ENCODE results near the gene NEFH.

NEFH gene

DNA sequence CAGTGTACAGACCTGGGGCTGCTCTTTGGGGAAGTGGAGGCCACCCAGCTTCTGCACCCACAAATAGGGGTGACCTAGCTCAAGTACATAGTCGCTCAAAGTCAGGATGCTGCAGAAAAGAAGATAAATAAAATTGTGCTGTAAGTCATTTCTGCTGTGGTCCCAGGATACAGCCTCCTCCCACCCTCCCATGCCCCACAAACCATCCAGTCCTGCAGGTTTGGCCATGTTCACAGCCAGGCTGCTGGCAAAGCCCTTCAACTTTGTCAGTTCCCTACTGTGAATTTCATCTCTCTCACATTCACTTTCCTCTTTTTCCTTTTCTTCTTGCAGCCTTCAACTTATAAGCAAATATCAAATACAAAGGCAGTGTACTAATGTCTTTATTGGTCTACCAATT, 40.0 kb downstream of the NEFH start:
- no peaks in the 10 kb centered on the region for H3K4me1 ChIP-seq (ENCODE audit: control insufficient read depth in 2 of 2, insufficient read depth in 2 of 2, low read length in 2 of 2)
- no peak overlapping the region for H3K4me3 ChIP-seq (ENCODE audit: low read length in 2 of 2)
- H3K27me3 ChIP-seq (ENCODE audit: control insufficient read depth in 2 of 2, insufficient read depth in 2 of 2, low read length in 2 of 2) = no peaks in the 10 kb centered on the region
- H3K36me3 ChIP-seq (ENCODE audit: control insufficient read depth in 2 of 2, insufficient read depth in 2 of 2, low read length in 2 of 2) = peaks cover 64 to 68% of the 10 kb centered on the region in 2 donors
- no peak overlapping the region for H3K27ac ChIP-seq (ENCODE audit: low read depth in 2 of 2, low read length in 2 of 2)
- no peak overlapping the region for H3K9ac ChIP-seq (ENCODE audit: low read depth in 1 of 2, low read length in 2 of 2)
- no peaks in the 10 kb centered on the region for H3K9me3 ChIP-seq (ENCODE audit: control insufficient read depth in 2 of 2, low read length in 2 of 2)

DNA sequence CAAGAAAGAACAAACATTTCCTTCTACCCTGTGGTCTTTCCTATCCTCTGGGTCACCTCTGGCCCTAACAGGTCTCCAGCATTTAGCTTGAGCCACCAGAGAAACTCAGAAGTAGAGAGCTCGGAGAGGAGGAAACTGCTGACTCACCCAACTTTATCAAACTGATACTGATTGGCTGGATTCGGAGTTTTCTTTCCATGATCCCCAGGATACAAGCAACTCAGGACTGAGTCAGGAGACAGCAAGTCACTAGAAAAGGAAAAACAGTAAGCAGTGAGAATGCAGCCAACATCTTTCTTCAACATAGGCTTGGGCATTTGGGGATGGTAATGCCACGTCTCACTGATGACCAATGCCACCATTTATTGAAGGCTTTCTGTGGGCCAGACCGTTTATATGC, 40.8 kb downstream of the NEFH start:
- Histone ChIP-seq H3K4me3 (ENCODE audit: low read length in 2 of 2) (no peak overlapping the region), H3K9me3 (ENCODE audit: control insufficient read depth in 2 of 2, low read length in 2 of 2) (no peaks in the 10 kb centered on the region), H3K9ac (ENCODE audit: low read depth in 1 of 2, low read length in 2 of 2) (no peak overlapping the region), H3K36me3 (ENCODE audit: control insufficient read depth in 2 of 2, insufficient read depth in 2 of 2, low read length in 2 of 2) (peaks cover 72 to 77% of the 10 kb centered on the region in 2 donors), H3K27ac (ENCODE audit: low read depth in 2 of 2, low read length in 2 of 2) (no peak overlapping the region), H3K27me3 (ENCODE audit: control insufficient read depth in 2 of 2, insufficient read depth in 2 of 2, low read length in 2 of 2) (no peaks in the 10 kb centered on the region), H3K4me1 (ENCODE audit: control insufficient read depth in 2 of 2, insufficient read depth in 2 of 2, low read length in 2 of 2) (no peaks in the 10 kb centered on the region)

DNA sequence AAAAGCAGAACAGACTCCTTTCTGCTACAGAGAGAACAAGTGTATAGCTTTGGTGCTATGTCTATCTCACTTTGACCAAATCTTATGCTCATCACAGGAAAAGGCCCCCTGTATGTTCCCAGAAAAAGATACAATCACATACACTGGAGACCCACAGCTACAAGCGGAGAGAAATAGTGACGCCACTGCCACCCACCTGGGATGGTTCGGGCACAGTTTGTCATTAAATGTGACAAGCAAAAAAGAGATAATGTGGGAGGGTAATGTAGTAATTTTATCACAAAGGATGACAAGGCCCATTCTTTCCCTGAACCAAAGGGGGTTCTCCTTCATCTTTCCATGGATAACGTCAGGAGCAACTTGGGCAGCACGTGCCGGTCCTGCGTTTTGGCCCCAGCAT, 41.5 kb downstream of the NEFH start:
- no peak overlapping the region for H3K9ac ChIP-seq (ENCODE audit: low read depth in 1 of 2, low read length in 2 of 2)
- peaks cover 71 to 76% of the 10 kb centered on the region in 2 donors for H3K36me3 ChIP-seq (ENCODE audit: control insufficient read depth in 2 of 2, insufficient read depth in 2 of 2, low read length in 2 of 2)
- H3K4me3 ChIP-seq (ENCODE audit: low read length in 2 of 2) = no peak overlapping the region
- H3K9me3 ChIP-seq (ENCODE audit: control insufficient read depth in 2 of 2, low read length in 2 of 2) = no peaks in the 10 kb centered on the region
- no peaks in the 10 kb centered on the region for H3K4me1 ChIP-seq (ENCODE audit: control insufficient read depth in 2 of 2, insufficient read depth in 2 of 2, low read length in 2 of 2)
- H3K27me3 ChIP-seq (ENCODE audit: control insufficient read depth in 2 of 2, insufficient read depth in 2 of 2, low read length in 2 of 2) = no peaks in the 10 kb centered on the region
- no peak overlapping the region for H3K27ac ChIP-seq (ENCODE audit: low read depth in 2 of 2, low read length in 2 of 2)

DNA sequence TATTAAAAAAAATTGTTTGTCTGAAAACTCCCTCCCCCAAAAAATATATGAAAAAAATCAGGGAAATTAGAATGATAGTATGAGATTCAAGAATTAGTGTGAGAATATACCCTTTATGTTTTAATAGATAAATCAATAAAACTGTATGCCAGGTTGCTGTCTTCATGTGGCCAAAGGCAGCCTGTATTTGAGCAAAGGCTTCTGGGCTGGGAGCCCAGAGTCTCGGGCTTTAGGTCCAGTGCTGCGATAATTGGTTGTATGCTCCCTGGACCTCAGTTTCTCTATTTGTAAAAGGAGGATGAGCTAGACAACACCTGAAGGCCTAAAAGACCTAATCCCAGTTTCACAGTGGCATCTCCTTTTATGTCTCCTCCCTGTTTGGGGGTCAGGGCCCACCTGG, 43.7 kb downstream of the NEFH start:
- Histone ChIP-seq H3K4me1 (ENCODE audit: control insufficient read depth in 2 of 2, insufficient read depth in 2 of 2, low read length in 2 of 2) (no peaks in the 10 kb centered on the region), H3K9me3 (ENCODE audit: control insufficient read depth in 2 of 2, low read length in 2 of 2) (no peaks in the 10 kb centered on the region), H3K4me3 (ENCODE audit: low read length in 2 of 2) (no peak overlapping the region), H3K27ac (ENCODE audit: low read depth in 2 of 2, low read length in 2 of 2) (no peak overlapping the region), H3K36me3 (ENCODE audit: control insufficient read depth in 2 of 2, insufficient read depth in 2 of 2, low read length in 2 of 2) (peaks cover 72 to 75% of the 10 kb centered on the region in 2 donors), H3K9ac (ENCODE audit: low read depth in 1 of 2, low read length in 2 of 2) (no peak overlapping the region), H3K27me3 (ENCODE audit: control insufficient read depth in 2 of 2, insufficient read depth in 2 of 2, low read length in 2 of 2) (no peaks in the 10 kb centered on the region)

DNA sequence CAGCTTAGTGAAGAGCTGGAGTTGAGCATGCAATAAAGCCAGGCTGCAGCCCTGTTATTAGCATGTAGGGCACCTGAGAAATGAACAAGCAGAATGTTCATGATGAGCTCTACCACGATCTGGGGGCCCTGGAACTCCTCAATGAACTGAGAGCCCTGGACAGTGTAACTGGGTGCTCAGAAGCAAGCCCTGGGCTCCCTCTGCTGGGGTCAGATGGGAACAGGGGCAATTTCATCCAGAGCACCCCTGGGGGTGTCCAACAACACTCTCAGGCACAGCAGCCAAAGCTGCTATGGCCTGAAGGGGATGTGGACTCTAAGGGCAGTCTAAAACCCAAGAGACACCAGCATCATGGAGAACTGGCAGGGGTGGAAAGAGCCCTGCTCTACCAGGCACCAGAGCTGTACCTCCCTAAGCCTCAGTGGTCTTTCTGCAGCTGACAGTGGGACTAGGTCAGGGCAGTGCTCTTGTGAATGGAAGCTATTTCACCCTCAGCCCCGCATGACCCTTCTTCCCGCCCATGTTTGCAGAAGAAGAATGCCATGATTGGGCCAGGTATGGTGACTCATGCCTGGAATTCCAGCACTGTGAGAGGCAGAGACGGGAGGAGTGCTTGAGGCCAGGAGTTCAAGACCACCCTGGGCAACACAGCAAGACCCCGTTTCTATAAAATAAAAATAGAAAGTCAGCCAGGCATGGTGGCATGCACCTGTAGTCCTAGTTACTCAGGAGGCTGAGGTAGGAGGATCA, 44.6 kb downstream of the NEFH start:
- Histone ChIP-seq H3K27ac (ENCODE audit: low read depth in 2 of 2, low read length in 2 of 2) (no peak overlapping the region), H3K4me1 (ENCODE audit: control insufficient read depth in 2 of 2, insufficient read depth in 2 of 2, low read length in 2 of 2) (no peaks in the 10 kb centered on the region), H3K9ac (ENCODE audit: low read depth in 1 of 2, low read length in 2 of 2) (no peak overlapping the region), H3K4me3 (ENCODE audit: low read length in 2 of 2) (no peak overlapping the region), H3K9me3 (ENCODE audit: control insufficient read depth in 2 of 2, low read length in 2 of 2) (no peaks in the 10 kb centered on the region), H3K27me3 (ENCODE audit: control insufficient read depth in 2 of 2, insufficient read depth in 2 of 2, low read length in 2 of 2) (no peaks in the 10 kb centered on the region), H3K36me3 (ENCODE audit: control insufficient read depth in 2 of 2, insufficient read depth in 2 of 2, low read length in 2 of 2) (peaks cover 72 to 75% of the 10 kb centered on the region in 2 donors)

DNA sequence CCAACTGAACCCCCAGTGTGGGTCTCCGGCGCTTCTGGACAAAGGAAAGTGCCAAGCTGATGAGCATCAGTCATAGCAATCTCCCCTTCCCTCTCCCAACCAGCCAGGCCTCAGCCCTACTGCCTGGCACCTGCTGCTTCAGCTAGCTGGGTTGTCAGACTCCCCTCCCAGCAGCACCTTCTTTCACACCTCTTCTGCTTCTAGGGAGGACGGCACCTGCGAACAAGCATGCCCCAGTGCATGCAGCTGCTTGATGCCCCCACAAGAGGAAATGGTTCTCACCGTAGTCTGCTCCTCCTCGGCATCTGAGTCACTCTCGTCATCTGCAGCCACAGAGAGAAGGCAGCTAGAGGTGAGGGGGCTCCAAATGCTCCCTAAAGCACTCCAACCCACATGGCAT, 48.1 kb downstream of the NEFH start:
- H3K4me1 ChIP-seq (ENCODE audit: control insufficient read depth in 2 of 2, insufficient read depth in 2 of 2, low read length in 2 of 2) = no peaks in the 10 kb centered on the region
- H3K36me3 ChIP-seq (ENCODE audit: control insufficient read depth in 2 of 2, insufficient read depth in 2 of 2, low read length in 2 of 2) = peaks cover 67 to 71% of the 10 kb centered on the region in 2 donors
- no peak overlapping the region for H3K4me3 ChIP-seq (ENCODE audit: low read length in 2 of 2)
- no peaks in the 10 kb centered on the region for H3K27me3 ChIP-seq (ENCODE audit: control insufficient read depth in 2 of 2, insufficient read depth in 2 of 2, low read length in 2 of 2)
- H3K9me3 ChIP-seq (ENCODE audit: control insufficient read depth in 2 of 2, low read length in 2 of 2) = no peaks in the 10 kb centered on the region
- H3K9ac ChIP-seq (ENCODE audit: low read depth in 1 of 2, low read length in 2 of 2) = no peak overlapping the region
- no peak overlapping the region for H3K27ac ChIP-seq (ENCODE audit: low read depth in 2 of 2, low read length in 2 of 2)

DNA sequence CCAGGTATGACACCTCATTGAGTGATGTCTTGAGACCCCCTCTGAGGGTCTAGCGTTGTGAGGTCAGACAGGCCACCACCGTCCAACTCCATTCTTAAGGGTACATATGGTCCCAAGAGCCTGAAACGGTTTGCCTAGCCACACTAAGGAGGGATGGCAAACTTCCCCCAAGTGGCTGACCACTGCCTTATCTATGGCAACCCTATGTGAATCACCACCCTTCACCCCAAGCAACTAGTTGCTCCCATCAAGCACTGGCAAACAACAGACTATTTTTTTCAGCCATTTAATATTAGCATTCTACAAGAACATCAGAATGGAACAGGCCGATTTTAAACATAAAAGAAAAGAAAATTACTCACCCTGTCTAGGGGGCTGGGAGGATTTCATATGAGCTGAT, 50.7 kb downstream of the NEFH start:
- H3K4me1 ChIP-seq (ENCODE audit: control insufficient read depth in 2 of 2, insufficient read depth in 2 of 2, low read length in 2 of 2) = no peaks in the 10 kb centered on the region
- peaks cover 57 to 60% of the 10 kb centered on the region in 2 donors for H3K36me3 ChIP-seq (ENCODE audit: control insufficient read depth in 2 of 2, insufficient read depth in 2 of 2, low read length in 2 of 2)
- H3K9me3 ChIP-seq (ENCODE audit: control insufficient read depth in 2 of 2, low read length in 2 of 2) = no peaks in the 10 kb centered on the region
- H3K27ac ChIP-seq (ENCODE audit: low read depth in 2 of 2, low read length in 2 of 2) = no peak overlapping the region
- H3K27me3 ChIP-seq (ENCODE audit: control insufficient read depth in 2 of 2, insufficient read depth in 2 of 2, low read length in 2 of 2) = no peaks in the 10 kb centered on the region
- H3K9ac ChIP-seq (ENCODE audit: low read depth in 1 of 2, low read length in 2 of 2) = no peak overlapping the region
- no peak overlapping the region for H3K4me3 ChIP-seq (ENCODE audit: low read length in 2 of 2)

DNA sequence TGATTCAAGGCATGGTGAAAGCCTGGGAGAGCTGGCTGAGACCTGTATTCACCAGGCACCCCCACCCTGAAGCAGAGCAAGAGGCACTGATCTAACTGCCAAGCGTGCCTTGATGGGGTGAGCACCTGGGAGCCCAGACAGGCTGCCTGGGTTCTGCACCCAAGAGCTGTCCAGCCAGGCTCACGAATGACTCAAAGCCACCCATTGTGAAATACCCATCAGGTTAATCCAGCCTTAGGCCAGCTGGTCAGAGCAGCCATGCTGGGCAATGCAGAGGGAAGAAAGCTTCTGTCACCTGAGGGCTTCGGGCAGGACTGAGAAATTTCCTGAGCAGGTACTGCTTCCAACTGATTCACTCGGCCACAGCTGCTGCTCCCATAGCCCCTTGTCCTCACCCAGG, 51.4 kb downstream of the NEFH start:
- H3K9me3 ChIP-seq (ENCODE audit: control insufficient read depth in 2 of 2, low read length in 2 of 2) = no peaks in the 10 kb centered on the region
- H3K27ac ChIP-seq (ENCODE audit: low read depth in 2 of 2, low read length in 2 of 2) = no peak overlapping the region
- no peaks in the 10 kb centered on the region for H3K27me3 ChIP-seq (ENCODE audit: control insufficient read depth in 2 of 2, insufficient read depth in 2 of 2, low read length in 2 of 2)
- H3K36me3 ChIP-seq (ENCODE audit: control insufficient read depth in 2 of 2, insufficient read depth in 2 of 2, low read length in 2 of 2) = peaks cover 62 to 64% of the 10 kb centered on the region in 2 donors
- H3K9ac ChIP-seq (ENCODE audit: low read depth in 1 of 2, low read length in 2 of 2) = no peak overlapping the region
- H3K4me3 ChIP-seq (ENCODE audit: low read length in 2 of 2) = no peak overlapping the region
- no peaks in the 10 kb centered on the region for H3K4me1 ChIP-seq (ENCODE audit: control insufficient read depth in 2 of 2, insufficient read depth in 2 of 2, low read length in 2 of 2)

DNA sequence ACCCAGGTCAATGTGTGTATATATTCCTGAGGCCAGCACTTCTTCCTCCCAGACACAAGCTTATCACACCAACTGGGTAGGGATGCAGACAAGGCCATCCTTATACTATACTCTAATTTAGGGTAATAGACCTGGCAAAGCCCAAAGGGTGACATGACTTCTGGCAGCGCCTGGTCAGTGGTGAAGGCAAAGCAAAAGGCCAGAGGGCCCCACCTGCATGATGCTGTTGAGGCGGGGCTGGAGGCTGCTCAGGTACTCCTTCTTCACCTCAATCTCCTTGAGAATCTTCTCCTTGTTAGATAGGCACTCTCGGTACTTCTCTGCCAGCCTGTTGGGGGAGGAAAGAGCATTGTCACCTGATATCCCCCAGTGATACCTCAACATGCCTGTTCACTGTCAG, 56.4 kb downstream of the NEFH start:
- Histone ChIP-seq H3K4me1 (ENCODE audit: control insufficient read depth in 2 of 2, insufficient read depth in 2 of 2, low read length in 2 of 2) (no peaks in the 10 kb centered on the region), H3K27me3 (ENCODE audit: control insufficient read depth in 2 of 2, insufficient read depth in 2 of 2, low read length in 2 of 2) (no peaks in the 10 kb centered on the region), H3K9me3 (ENCODE audit: control insufficient read depth in 2 of 2, low read length in 2 of 2) (no peaks in the 10 kb centered on the region), H3K4me3 (ENCODE audit: low read length in 2 of 2) (no peak overlapping the region), H3K27ac (ENCODE audit: low read depth in 2 of 2, low read length in 2 of 2) (no peak overlapping the region), H3K36me3 (ENCODE audit: control insufficient read depth in 2 of 2, insufficient read depth in 2 of 2, low read length in 2 of 2) (peaks cover 42 to 52% of the 10 kb centered on the region in 2 donors), H3K9ac (ENCODE audit: low read depth in 1 of 2, low read length in 2 of 2) (no peak overlapping the region)

DNA sequence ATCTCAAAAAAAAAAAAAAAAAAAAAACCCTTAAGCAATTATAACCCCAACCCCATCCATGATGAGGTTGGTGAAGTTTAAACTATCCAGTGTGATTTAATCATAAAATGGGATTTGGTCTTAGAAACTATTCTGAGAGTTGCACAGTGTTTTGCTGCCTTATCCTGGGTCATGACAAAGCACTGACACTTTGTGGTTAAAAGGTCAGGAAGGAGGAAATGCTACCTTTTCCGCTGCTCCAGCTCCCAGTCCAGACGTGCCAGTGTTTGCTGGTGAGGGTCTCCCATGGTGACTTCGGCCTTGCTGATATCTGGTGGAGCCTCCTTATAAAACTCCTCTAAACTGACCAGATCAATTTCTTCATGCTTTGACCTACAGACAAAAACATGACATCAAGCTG, 59.1 kb downstream of the NEFH start:
- Histone ChIP-seq H3K9me3 (ENCODE audit: control insufficient read depth in 2 of 2, low read length in 2 of 2) (no peaks in the 10 kb centered on the region), H3K9ac (ENCODE audit: low read depth in 1 of 2, low read length in 2 of 2) (no peak overlapping the region), H3K27ac (ENCODE audit: low read depth in 2 of 2, low read length in 2 of 2) (no peak overlapping the region), H3K4me3 (ENCODE audit: low read length in 2 of 2) (no peak overlapping the region), H3K36me3 (ENCODE audit: control insufficient read depth in 2 of 2, insufficient read depth in 2 of 2, low read length in 2 of 2) (peaks cover 45 to 50% of the 10 kb centered on the region in 2 donors), H3K27me3 (ENCODE audit: control insufficient read depth in 2 of 2, insufficient read depth in 2 of 2, low read length in 2 of 2) (no peaks in the 10 kb centered on the region), H3K4me1 (ENCODE audit: control insufficient read depth in 2 of 2, insufficient read depth in 2 of 2, low read length in 2 of 2) (no peaks in the 10 kb centered on the region)

Data from mucosa of rectum (tissue), 2 donors.